Colonic mucosa (tissue), 4 donors: Measurements from ENCODE around the gene DLGAP1. TPM values are rescaled to one million over a fixed set of nuclear protein-coding genes. Genes with fewer than 3 reads are reported as not detected.

Source experiments
- DNase-seq: peaks from one replicate; pipeline ENCODE4 v3.0.0-alpha.2; 2020
- H3K27ac ChIP-seq: fragments of 200-600 bp; one replicate; pipeline ENCODE4 v1.8.0; 2021
- H3K27me3 ChIP-seq: fragments of 200-600 bp; one replicate; pipeline ENCODE4 v1.8.0; 2021
- H3K36me3 ChIP-seq: fragments of 200-600 bp; one replicate; pipeline ENCODE4 v1.8.0; 2021
- H3K4me1 ChIP-seq: fragments of 200-600 bp; one replicate; pipeline ENCODE4 v1.8.0; 2021; ENCODE audit warnings: mild to moderate bottlenecking
- H3K4me3 ChIP-seq: fragments of 200-600 bp; one replicate; pipeline ENCODE4 v1.8.0; 2021
- H3K9ac ChIP-seq, 2 donors: one replicate each; pipeline ENCODE4 v1.7.0; 2013; ENCODE audit warnings: control low read depth in 2 of 2, low read depth in 2 of 2, low read length in 2 of 2
- H3K9me3 ChIP-seq: fragments of 200-600 bp; one replicate; pipeline ENCODE4 v1.8.0; 2021
- CTCF ChIP-seq: fragments of 200-600 bp; IDR thresholded peaks from one replicate; pipeline ENCODE4 v1.8.0; 2022; ENCODE audit warnings: antibody characterized with exemption, mild to moderate bottlenecking
- intact Hi-C: fragments of 100-400 bp; cut with DNase I; formaldehyde crosslinking; loops from one replicate; pipeline ENCODE4 v1.14.1; 2022
- total RNA-seq, 2 donors: library from RNA; stranded (reverse); fragmentation: NEBNext Ultra II Directional in 1 of 2; extraction: Animal tissue kit (Norgen Biotek cat#: 25700) in 1 of 2; gene quantifications; one replicate each; pipeline ENCODE4 v1.2.1, GENCODE V29; 2021
- donor health status: healthy.
- donor health status: DM: no; HTN: no; CAD: no.
- donor health status: DM: no; HTN: no; CAD: no.

DLGAP1 gene
- total RNA-seq, 2 donors from 2014 or later, result 0.25 to 0.50 TPM

GRCh38 chr18:4181086-4181485 lies 274.0 kb downstream of the DLGAP1 start:
- no peak for TF ChIP-seq CTCF
- Histone ChIP-seq H3K4me1 (no peaks in the 10 kb centered on the region), H3K27ac (no peak overlapping the region), H3K27me3 (no peaks in the 10 kb centered on the region), H3K4me3 (no peak overlapping the region), H3K36me3 (no peaks in the 10 kb centered on the region), H3K9me3 (no peaks in the 10 kb centered on the region), H3K9ac (no peak overlapping the region)
- intact Hi-C loops, result no loop called here
- DNase-seq, result no peak

- intact Hi-C loops, result no loop called here
- TF ChIP-seq CTCF, result no peak
Measured at GRCh38 chr18:4172196-4173100, 282.7 kb downstream of the DLGAP1 start.

GRCh38 chr18:4157352-4157751 lies 297.8 kb downstream of the DLGAP1 start:
- no peaks in the 10 kb centered on the region for H3K9me3 ChIP-seq
- no peak overlapping the region for H3K4me3 ChIP-seq
- DNase-seq, result no peak
- no peak for TF ChIP-seq CTCF
- H3K27ac ChIP-seq, result no peak overlapping the region
- no peaks in the 10 kb centered on the region for H3K27me3 ChIP-seq
- H3K4me1 ChIP-seq, result no peaks in the 10 kb centered on the region
- H3K9ac ChIP-seq, result no peak overlapping the region
- intact Hi-C loops, result no loop called here
- H3K36me3 ChIP-seq, result no peaks in the 10 kb centered on the region

More at GRCh38 chr18:4172196-4173100, 282.7 kb downstream of the DLGAP1 start:
- no peaks in the 10 kb centered on the region for H3K4me1 ChIP-seq
- no peak overlapping the region for H3K27ac ChIP-seq
- no peak overlapping the region for H3K9ac ChIP-seq
- no peaks in the 10 kb centered on the region for H3K36me3 ChIP-seq
- no peaks in the 10 kb centered on the region for H3K27me3 ChIP-seq
- H3K4me3 ChIP-seq, result no peak overlapping the region
- H3K9me3 ChIP-seq, result no peaks in the 10 kb centered on the region
- no peak for DNase-seq

- no peak for DNase-seq
- intact Hi-C loops, result no loop called here
- Histone ChIP-seq H3K27me3 (no peaks in the 10 kb centered on the region), H3K4me3 (no peak overlapping the region), H3K9me3 (no peaks in the 10 kb centered on the region), H3K9ac (no peak overlapping the region), H3K4me1 (no peaks in the 10 kb centered on the region), H3K36me3 (no peaks in the 10 kb centered on the region), H3K27ac (no peak overlapping the region)
- no peak for TF ChIP-seq CTCF
Measured at GRCh38 chr18:4146797-4147196, 308.3 kb downstream of the DLGAP1 start.

- intact Hi-C loops, result no loop called here
- H3K9ac ChIP-seq, result no peak overlapping the region
- H3K27ac ChIP-seq, result no peak overlapping the region
- no peaks in the 10 kb centered on the region for H3K4me1 ChIP-seq
- no peak for DNase-seq
- H3K4me3 ChIP-seq, result no peak overlapping the region
- no peaks in the 10 kb centered on the region for H3K36me3 ChIP-seq
- no peaks in the 10 kb centered on the region for H3K27me3 ChIP-seq
- no peaks in the 10 kb centered on the region for H3K9me3 ChIP-seq
- TF ChIP-seq CTCF, result no peak
Measured at GRCh38 chr18:4144201-4144600, 310.9 kb downstream of the DLGAP1 start.
